Measurements from ENCODE around the gene LARP4B.

Gene LARP4B

GRCh38 chr10:807163-807957 lies 124.1 kb downstream of the LARP4B start:
- Histone ChIP-seq H3K27ac (ENCODE audit: insufficient read depth, low read length, poor library complexity, severe bottlenecking) (no peak overlapping the region), H3K4me3 (ENCODE audit: insufficient read depth, low read depth, low read length, poor library complexity, severe bottlenecking) (no peak overlapping the region), H3K4me1 (ENCODE audit: control insufficient read depth, insufficient read depth, low read length, poor library complexity, severe bottlenecking) (no peaks in the 10 kb centered on the region), H3K9me3 (ENCODE audit: control insufficient read depth, low read length) (no peaks in the 10 kb centered on the region), H3K36me3 (ENCODE audit: control insufficient read depth, insufficient read depth, low read length) (peaks cover 23% of the 10 kb centered on the region), H3K27me3 (replicated peaks; ENCODE audit: control insufficient read depth, insufficient read depth, low read length, poor library complexity, severe bottlenecking) (no peaks in the 10 kb centered on the region)
- no peak for DNase-seq

GRCh38 chr10:806451-807162 lies 124.9 kb downstream of the LARP4B start:
- peaks cover 16% of the 10 kb centered on the region for H3K36me3 ChIP-seq (ENCODE audit: control insufficient read depth, insufficient read depth, low read length)
- H3K27me3 ChIP-seq (replicated peaks; ENCODE audit: control insufficient read depth, insufficient read depth, low read length, poor library complexity, severe bottlenecking): no peaks in the 10 kb centered on the region
- H3K27ac ChIP-seq (ENCODE audit: insufficient read depth, low read length, poor library complexity, severe bottlenecking): no peak overlapping the region
- no peaks in the 10 kb centered on the region for H3K9me3 ChIP-seq (ENCODE audit: control insufficient read depth, low read length)
- no peak overlapping the region for H3K4me3 ChIP-seq (ENCODE audit: insufficient read depth, low read depth, low read length, poor library complexity, severe bottlenecking)
- H3K4me1 ChIP-seq (ENCODE audit: control insufficient read depth, insufficient read depth, low read length, poor library complexity, severe bottlenecking): no peaks in the 10 kb centered on the region
- DNase-seq: no peak

GRCh38 chr10:805620-806305 lies 125.7 kb downstream of the LARP4B start:
- Histone ChIP-seq H3K27me3 (replicated peaks; ENCODE audit: control insufficient read depth, insufficient read depth, low read length, poor library complexity, severe bottlenecking) (no peaks in the 10 kb centered on the region), H3K4me1 (ENCODE audit: control insufficient read depth, insufficient read depth, low read length, poor library complexity, severe bottlenecking) (no peaks in the 10 kb centered on the region), H3K4me3 (ENCODE audit: insufficient read depth, low read depth, low read length, poor library complexity, severe bottlenecking) (no peak overlapping the region), H3K27ac (ENCODE audit: insufficient read depth, low read length, poor library complexity, severe bottlenecking) (no peak overlapping the region), H3K36me3 (ENCODE audit: control insufficient read depth, insufficient read depth, low read length) (peaks cover 10% of the 10 kb centered on the region), H3K9me3 (ENCODE audit: control insufficient read depth, low read length) (no peaks in the 10 kb centered on the region)
- DNase-seq: no peak

- Histone ChIP-seq H3K36me3 (ENCODE audit: control insufficient read depth, insufficient read depth, low read length) (peaks cover 10% of the 10 kb centered on the region), H3K27me3 (replicated peaks; ENCODE audit: control insufficient read depth, insufficient read depth, low read length, poor library complexity, severe bottlenecking) (no peaks in the 10 kb centered on the region), H3K4me3 (ENCODE audit: insufficient read depth, low read depth, low read length, poor library complexity, severe bottlenecking) (no peak overlapping the region), H3K27ac (ENCODE audit: insufficient read depth, low read length, poor library complexity, severe bottlenecking) (no peak overlapping the region), H3K4me1 (ENCODE audit: control insufficient read depth, insufficient read depth, low read length, poor library complexity, severe bottlenecking) (no peaks in the 10 kb centered on the region), H3K9me3 (ENCODE audit: control insufficient read depth, low read length) (no peaks in the 10 kb centered on the region)
- no peak for DNase-seq
Measured at GRCh38 chr10:804787-805619, 126.5 kb downstream of the LARP4B start.

- Histone ChIP-seq H3K36me3 (ENCODE audit: control insufficient read depth, insufficient read depth, low read length) (peaks cover 10% of the 10 kb centered on the region), H3K27ac (ENCODE audit: insufficient read depth, low read length, poor library complexity, severe bottlenecking) (no peak overlapping the region), H3K27me3 (replicated peaks; ENCODE audit: control insufficient read depth, insufficient read depth, low read length, poor library complexity, severe bottlenecking) (no peaks in the 10 kb centered on the region), H3K4me3 (ENCODE audit: insufficient read depth, low read depth, low read length, poor library complexity, severe bottlenecking) (no peak overlapping the region), H3K9me3 (ENCODE audit: control insufficient read depth, low read length) (no peaks in the 10 kb centered on the region), H3K4me1 (ENCODE audit: control insufficient read depth, insufficient read depth, low read length, poor library complexity, severe bottlenecking) (no peaks in the 10 kb centered on the region)
- DNase-seq: no peak
Measured at GRCh38 chr10:804191-804781, 127.2 kb downstream of the LARP4B start.

- Histone ChIP-seq H3K36me3 (ENCODE audit: control insufficient read depth, insufficient read depth, low read length) (peaks cover 6% of the 10 kb centered on the region), H3K27me3 (replicated peaks; ENCODE audit: control insufficient read depth, insufficient read depth, low read length, poor library complexity, severe bottlenecking) (no peaks in the 10 kb centered on the region), H3K27ac (ENCODE audit: insufficient read depth, low read length, poor library complexity, severe bottlenecking) (no peak overlapping the region), H3K4me1 (ENCODE audit: control insufficient read depth, insufficient read depth, low read length, poor library complexity, severe bottlenecking) (no peaks in the 10 kb centered on the region), H3K9me3 (ENCODE audit: control insufficient read depth, low read length) (no peaks in the 10 kb centered on the region), H3K4me3 (ENCODE audit: insufficient read depth, low read depth, low read length, poor library complexity, severe bottlenecking) (no peak overlapping the region)
- no peak for DNase-seq
Measured at GRCh38 chr10:803041-803741, 128.3 kb downstream of the LARP4B start.

DNA sequence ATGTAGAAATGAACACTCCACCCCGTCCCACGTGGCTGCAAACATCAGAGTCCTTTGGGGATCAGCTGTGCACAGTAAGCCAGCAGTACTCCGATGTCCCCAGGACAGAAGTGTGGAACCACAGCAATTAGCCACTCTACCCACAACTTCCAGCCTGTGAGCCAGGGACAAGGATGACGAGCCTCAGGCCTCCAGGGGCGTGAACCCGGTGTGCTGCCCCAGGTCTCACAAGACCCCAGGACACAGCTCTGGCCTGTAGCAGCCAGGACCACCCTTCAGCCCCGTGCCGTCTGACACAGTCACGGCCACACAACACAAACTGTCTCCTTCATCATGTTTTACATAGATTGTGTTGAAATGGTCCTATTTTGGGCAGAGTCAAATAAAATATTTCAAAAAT lies 129.0 kb downstream of the LARP4B start:
- peaks cover 3% of the 10 kb centered on the region for H3K9me3 ChIP-seq (ENCODE audit: control insufficient read depth, low read length)
- H3K27me3 ChIP-seq (replicated peaks; ENCODE audit: control insufficient read depth, insufficient read depth, low read length, poor library complexity, severe bottlenecking): no peaks in the 10 kb centered on the region
- no peak for DNase-seq
- no peak overlapping the region for H3K4me3 ChIP-seq (ENCODE audit: insufficient read depth, low read depth, low read length, poor library complexity, severe bottlenecking)
- H3K4me1 ChIP-seq (ENCODE audit: control insufficient read depth, insufficient read depth, low read length, poor library complexity, severe bottlenecking): no peaks in the 10 kb centered on the region
- peaks cover 4% of the 10 kb centered on the region for H3K36me3 ChIP-seq (ENCODE audit: control insufficient read depth, insufficient read depth, low read length)
- H3K27ac ChIP-seq (ENCODE audit: insufficient read depth, low read length, poor library complexity, severe bottlenecking): no peak overlapping the region

GRCh38 chr10:797179-797578 lies 134.3 kb downstream of the LARP4B start:
- Histone ChIP-seq H3K27me3 (replicated peaks; ENCODE audit: control insufficient read depth, insufficient read depth, low read length, poor library complexity, severe bottlenecking) (no peaks in the 10 kb centered on the region), H3K27ac (ENCODE audit: insufficient read depth, low read length, poor library complexity, severe bottlenecking) (no peak overlapping the region), H3K4me1 (ENCODE audit: control insufficient read depth, insufficient read depth, low read length, poor library complexity, severe bottlenecking) (no peaks in the 10 kb centered on the region), H3K36me3 (ENCODE audit: control insufficient read depth, insufficient read depth, low read length) (no peaks in the 10 kb centered on the region), H3K4me3 (ENCODE audit: insufficient read depth, low read depth, low read length, poor library complexity, severe bottlenecking) (no peak overlapping the region), H3K9me3 (ENCODE audit: control insufficient read depth, low read length) (peaks cover 9% of the 10 kb centered on the region)
- no peak for DNase-seq

GRCh38 chr10:796233-796632 lies 135.3 kb downstream of the LARP4B start:
- no peak for DNase-seq
- no peak overlapping the region for H3K4me3 ChIP-seq (ENCODE audit: insufficient read depth, low read depth, low read length, poor library complexity, severe bottlenecking)
- H3K36me3 ChIP-seq (ENCODE audit: control insufficient read depth, insufficient read depth, low read length): no peaks in the 10 kb centered on the region
- H3K27ac ChIP-seq (ENCODE audit: insufficient read depth, low read length, poor library complexity, severe bottlenecking): no peak overlapping the region
- no peaks in the 10 kb centered on the region for H3K27me3 ChIP-seq (replicated peaks; ENCODE audit: control insufficient read depth, insufficient read depth, low read length, poor library complexity, severe bottlenecking)
- H3K9me3 ChIP-seq (ENCODE audit: control insufficient read depth, low read length): peaks cover 9% of the 10 kb centered on the region
- H3K4me1 ChIP-seq (ENCODE audit: control insufficient read depth, insufficient read depth, low read length, poor library complexity, severe bottlenecking): no peaks in the 10 kb centered on the region
